ENCODE measurements around the gene RRP1B. TPM values are rescaled to one million over a fixed set of nuclear protein-coding genes. Genes with fewer than 3 reads are reported as not detected.

RRP1B gene
- total and polyA plus RNA-seq, 2 of the 13 experiments (the other 11 are each of a cell fraction or from before 2014, with no cell fraction given): 16.3 to 46.2 TPM

DNA sequence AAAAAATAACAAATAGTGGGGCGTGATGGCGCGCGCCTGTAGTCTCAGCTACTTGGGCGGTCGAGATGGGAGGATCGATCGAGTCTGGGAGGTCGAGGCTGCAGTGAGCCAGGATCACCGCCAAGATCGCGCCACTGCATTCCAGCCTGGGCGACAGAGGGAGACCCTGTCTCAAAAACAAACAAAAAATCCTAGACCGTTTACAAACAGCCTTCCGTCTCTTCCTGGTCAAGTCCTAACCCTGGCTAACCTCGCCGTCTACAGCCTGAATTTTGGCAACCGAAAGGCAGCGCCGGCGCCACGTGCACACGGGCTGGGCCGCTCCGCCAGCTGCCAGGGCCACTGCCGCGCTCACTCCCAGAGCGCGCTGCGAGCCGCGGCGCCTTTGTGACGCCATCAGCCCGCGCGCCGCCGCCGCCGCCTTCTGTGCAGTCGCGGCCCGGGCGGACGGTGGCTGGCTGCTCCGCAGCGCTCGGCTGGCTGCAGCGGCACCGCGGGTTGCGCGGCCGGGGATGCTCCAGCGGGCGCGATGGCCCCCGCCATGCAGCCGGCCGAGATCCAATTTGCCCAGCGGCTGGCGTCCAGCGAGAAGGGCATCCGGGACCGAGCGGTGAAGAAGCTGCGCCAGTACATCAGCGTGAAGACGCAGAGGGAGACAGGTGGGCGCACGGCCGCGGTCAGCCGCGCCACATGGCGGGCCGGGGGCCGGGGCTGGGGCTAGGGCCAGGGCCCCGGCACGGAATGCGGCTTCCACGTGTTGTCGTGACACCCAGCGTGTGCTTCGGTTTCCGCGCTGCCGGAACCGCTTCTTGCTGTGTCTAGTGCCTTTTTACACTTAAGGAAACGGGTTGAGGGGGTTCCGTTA lies at the start of gene RRP1B, which contains the start of gene HSF2BP (continued):
- TF ChIP-seq, protein P1, sequence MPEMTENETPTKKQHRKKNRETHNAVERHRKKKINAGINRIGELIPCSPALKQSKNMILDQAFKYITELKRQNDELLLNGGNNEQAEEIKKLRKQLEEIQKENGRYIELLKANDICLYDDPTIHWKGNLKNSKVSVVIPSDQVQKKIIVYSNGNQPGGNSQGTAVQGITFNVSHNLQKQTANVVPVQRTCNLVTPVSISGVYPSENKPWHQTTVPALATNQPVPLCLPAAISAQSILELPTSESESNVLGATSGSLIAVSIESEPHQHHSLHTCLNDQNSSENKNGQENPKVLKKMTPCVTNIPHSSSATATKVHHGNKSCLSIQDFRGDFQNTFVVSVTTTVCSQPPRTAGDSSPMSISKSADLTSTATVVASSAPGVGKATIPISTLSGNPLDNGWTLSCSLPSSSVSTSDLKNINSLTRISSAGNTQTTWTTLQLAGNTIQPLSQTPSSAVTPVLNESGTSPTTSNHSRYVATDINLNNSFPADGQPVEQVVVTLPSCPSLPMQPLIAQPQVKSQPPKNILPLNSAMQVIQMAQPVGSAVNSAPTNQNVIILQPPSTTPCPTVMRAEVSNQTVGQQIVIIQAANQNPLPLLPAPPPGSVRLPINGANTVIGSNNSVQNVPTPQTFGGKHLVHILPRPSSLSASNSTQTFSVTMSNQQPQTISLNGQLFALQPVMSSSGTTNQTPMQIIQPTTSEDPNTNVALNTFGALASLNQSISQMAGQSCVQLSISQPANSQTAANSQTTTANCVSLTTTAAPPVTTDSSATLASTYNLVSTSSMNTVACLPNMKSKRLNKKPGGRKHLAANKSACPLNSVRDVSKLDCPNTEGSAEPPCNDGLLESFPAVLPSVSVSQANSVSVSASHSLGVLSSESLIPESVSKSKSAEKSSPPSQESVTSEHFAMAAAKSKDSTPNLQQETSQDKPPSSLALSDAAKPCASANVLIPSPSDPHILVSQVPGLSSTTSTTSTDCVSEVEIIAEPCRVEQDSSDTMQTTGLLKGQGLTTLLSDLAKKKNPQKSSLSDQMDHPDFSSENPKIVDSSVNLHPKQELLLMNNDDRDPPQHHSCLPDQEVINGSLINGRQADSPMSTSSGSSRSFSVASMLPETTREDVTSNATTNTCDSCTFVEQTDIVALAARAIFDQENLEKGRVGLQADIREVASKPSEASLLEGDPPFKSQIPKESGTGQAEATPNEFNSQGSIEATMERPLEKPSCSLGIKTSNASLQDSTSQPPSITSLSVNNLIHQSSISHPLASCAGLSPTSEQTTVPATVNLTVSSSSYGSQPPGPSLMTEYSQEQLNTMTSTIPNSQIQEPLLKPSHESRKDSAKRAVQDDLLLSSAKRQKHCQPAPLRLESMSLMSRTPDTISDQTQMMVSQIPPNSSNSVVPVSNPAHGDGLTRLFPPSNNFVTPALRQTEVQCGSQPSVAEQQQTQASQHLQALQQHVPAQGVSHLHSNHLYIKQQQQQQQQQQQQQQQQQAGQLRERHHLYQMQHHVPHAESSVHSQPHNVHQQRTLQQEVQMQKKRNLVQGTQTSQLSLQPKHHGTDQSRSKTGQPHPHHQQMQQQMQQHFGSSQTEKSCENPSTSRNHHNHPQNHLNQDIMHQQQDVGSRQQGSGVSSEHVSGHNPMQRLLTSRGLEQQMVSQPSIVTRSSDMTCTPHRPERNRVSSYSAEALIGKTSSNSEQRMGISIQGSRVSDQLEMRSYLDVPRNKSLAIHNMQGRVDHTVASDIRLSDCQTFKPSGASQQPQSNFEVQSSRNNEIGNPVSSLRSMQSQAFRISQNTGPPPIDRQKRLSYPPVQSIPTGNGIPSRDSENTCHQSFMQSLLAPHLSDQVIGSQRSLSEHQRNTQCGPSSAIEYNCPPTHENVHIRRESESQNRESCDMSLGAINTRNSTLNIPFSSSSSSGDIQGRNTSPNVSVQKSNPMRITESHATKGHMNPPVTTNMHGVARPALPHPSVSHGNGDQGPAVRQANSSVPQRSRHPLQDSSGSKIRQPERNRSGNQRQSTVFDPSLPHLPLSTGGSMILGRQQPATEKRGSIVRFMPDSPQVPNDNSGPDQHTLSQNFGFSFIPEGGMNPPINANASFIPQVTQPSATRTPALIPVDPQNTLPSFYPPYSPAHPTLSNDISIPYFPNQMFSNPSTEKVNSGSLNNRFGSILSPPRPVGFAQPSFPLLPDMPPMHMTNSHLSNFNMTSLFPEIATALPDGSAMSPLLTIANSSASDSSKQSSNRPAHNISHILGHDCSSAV (CRISPR knock-in tag; IDR thresholded peaks at IDR 0.05; ENCODE audit: borderline replicate concordance): no peak
- TF ChIP-seq ARNT2 (CRISPR knock-in tag; IDR thresholded peaks at IDR 0.05; ENCODE audit: low read depth) (peak; percentile 98), CHD4 (IDR thresholded peaks at IDR 0.05; ENCODE audit: borderline replicate concordance, low read length) (no peak), SMYD3 (CRISPR knock-in tag; IDR thresholded peaks at IDR 0.05) (no peak), ZNF569 (CRISPR knock-in tag; IDR thresholded peaks at IDR 0.05; ENCODE audit: borderline replicate concordance) (peak; percentile 36; the same call in 1 of the 2 replicates), ZNF660 (CRISPR knock-in tag; IDR thresholded peaks at IDR 0.05; ENCODE audit: borderline replicate concordance, low read depth) (no peak)
- TF ChIP-seq, protein P2, sequence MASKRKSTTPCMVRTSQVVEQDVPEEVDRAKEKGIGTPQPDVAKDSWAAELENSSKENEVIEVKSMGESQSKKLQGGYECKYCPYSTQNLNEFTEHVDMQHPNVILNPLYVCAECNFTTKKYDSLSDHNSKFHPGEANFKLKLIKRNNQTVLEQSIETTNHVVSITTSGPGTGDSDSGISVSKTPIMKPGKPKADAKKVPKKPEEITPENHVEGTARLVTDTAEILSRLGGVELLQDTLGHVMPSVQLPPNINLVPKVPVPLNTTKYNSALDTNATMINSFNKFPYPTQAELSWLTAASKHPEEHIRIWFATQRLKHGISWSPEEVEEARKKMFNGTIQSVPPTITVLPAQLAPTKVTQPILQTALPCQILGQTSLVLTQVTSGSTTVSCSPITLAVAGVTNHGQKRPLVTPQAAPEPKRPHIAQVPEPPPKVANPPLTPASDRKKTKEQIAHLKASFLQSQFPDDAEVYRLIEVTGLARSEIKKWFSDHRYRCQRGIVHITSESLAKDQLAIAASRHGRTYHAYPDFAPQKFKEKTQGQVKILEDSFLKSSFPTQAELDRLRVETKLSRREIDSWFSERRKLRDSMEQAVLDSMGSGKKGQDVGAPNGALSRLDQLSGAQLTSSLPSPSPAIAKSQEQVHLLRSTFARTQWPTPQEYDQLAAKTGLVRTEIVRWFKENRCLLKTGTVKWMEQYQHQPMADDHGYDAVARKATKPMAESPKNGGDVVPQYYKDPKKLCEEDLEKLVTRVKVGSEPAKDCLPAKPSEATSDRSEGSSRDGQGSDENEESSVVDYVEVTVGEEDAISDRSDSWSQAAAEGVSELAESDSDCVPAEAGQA (IDR thresholded peaks at IDR 0.05; ENCODE audit: low read depth): peak; percentile 86
- TF ChIP-seq, protein P2 (CRISPR knock-in tag; IDR thresholded peaks at IDR 0.05; ENCODE audit: borderline replicate concordance): peak; percentile 97
- TF ChIP-seq, protein P3, sequence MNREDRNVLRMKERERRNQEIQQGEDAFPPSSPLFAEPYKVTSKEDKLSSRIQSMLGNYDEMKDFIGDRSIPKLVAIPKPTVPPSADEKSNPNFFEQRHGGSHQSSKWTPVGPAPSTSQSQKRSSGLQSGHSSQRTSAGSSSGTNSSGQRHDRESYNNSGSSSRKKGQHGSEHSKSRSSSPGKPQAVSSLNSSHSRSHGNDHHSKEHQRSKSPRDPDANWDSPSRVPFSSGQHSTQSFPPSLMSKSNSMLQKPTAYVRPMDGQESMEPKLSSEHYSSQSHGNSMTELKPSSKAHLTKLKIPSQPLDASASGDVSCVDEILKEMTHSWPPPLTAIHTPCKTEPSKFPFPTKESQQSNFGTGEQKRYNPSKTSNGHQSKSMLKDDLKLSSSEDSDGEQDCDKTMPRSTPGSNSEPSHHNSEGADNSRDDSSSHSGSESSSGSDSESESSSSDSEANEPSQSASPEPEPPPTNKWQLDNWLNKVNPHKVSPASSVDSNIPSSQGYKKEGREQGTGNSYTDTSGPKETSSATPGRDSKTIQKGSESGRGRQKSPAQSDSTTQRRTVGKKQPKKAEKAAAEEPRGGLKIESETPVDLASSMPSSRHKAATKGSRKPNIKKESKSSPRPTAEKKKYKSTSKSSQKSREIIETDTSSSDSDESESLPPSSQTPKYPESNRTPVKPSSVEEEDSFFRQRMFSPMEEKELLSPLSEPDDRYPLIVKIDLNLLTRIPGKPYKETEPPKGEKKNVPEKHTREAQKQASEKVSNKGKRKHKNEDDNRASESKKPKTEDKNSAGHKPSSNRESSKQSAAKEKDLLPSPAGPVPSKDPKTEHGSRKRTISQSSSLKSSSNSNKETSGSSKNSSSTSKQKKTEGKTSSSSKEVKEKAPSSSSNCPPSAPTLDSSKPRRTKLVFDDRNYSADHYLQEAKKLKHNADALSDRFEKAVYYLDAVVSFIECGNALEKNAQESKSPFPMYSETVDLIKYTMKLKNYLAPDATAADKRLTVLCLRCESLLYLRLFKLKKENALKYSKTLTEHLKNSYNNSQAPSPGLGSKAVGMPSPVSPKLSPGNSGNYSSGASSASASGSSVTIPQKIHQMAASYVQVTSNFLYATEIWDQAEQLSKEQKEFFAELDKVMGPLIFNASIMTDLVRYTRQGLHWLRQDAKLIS (CRISPR knock-in tag; IDR thresholded peaks at IDR 0.05): no peak
